Neural cell (in vitro differentiated cells): ENCODE data around the gene ALK. TPM values are rescaled to one million over a fixed set of nuclear protein-coding genes. Genes with fewer than 3 reads are reported as not detected.

Source experiments
- H2AFZ ChIP-seq: fragments of 200-600, 300-800 bp; sonication (generic), shearing (Covaris generic); 2 replicates; pipeline ENCODE4 v1.6.0; 2014; ENCODE audit warnings: low read depth, mild to moderate bottlenecking, antibody characterized with exemption, low read length, moderate library complexity
- H3F3A ChIP-seq: fragments of 200-600 bp; shearing (Covaris generic); 2 replicates; pipeline ENCODE4 v1.6.1; 2016; ENCODE audit warnings: mild to moderate bottlenecking, moderate library complexity, mixed read lengths, antibody characterized with exemption, low read length; ENCODE audit not compliant: insufficient read depth, poor library complexity, severe bottlenecking
- H3K27ac ChIP-seq: fragments of 200-600, 300-800 bp; sonication (generic), shearing (Covaris generic); 2 replicates; pipeline ENCODE4 v1.5.1; 2014; ENCODE audit warnings: mild to moderate bottlenecking, low read length, moderate library complexity
- H3K27me3 ChIP-seq: fragments of 300-800, 200-600 bp; sonication (generic), shearing (Covaris generic); 2 replicates; pipeline ENCODE4 v1.6.0; 2014; ENCODE audit warnings: mild to moderate bottlenecking, low read depth, low read length, moderate library complexity; ENCODE audit not compliant: insufficient read depth
- H3K36me3 ChIP-seq: fragments of 300-800, 200-600 bp; sonication (generic), shearing (Covaris generic); 2 replicates; pipeline ENCODE4 v1.5.1; 2014; ENCODE audit warnings: mild to moderate bottlenecking, antibody characterized with exemption, low read length, moderate library complexity; ENCODE audit not compliant: insufficient read depth
- H3K4me2 ChIP-seq: fragments of 300-800, 200-600 bp; sonication (generic), shearing (Covaris generic); 2 replicates; pipeline ENCODE4 v1.6.0; 2014; ENCODE audit warnings: mild to moderate bottlenecking, low read length
- H3K4me3 ChIP-seq: fragments of 300-800, 200-600 bp; sonication (generic), shearing (Covaris generic); 2 replicates; pipeline ENCODE4 v1.5.1; 2014; ENCODE audit warnings: mild to moderate bottlenecking, low read length, moderate library complexity
- H3K79me2 ChIP-seq: fragments of 200-600 bp; shearing (Covaris generic); replicated peaks from 2 replicates; pipeline ENCODE4 v1.6.0; 2014; ENCODE audit warnings: mild to moderate bottlenecking, low read length, moderate library complexity; ENCODE audit not compliant: insufficient read depth
- H3K9ac ChIP-seq: fragments of 300-800, 200-600 bp; sonication (generic), shearing (Covaris generic); 2 replicates; pipeline ENCODE4 v1.6.1; 2016; ENCODE audit warnings: mild to moderate bottlenecking, low read length, mixed read lengths
- H3K9me2 ChIP-seq: fragments of 200-600 bp; shearing (Covaris generic); 2 replicates; pipeline ENCODE4 v1.6.1; 2016; ENCODE audit warnings: mild to moderate bottlenecking, low read length, mixed read lengths; ENCODE audit not compliant: insufficient read depth
- H3K9me3 ChIP-seq: fragments of 200-600, 300-800 bp; sonication (generic), shearing (Covaris generic); 2 replicates; pipeline ENCODE4 v1.6.1; 2016; ENCODE audit warnings: mild to moderate bottlenecking, mixed run types, low read length, moderate library complexity, mixed read lengths
- H4K20me1 ChIP-seq: fragments of 200-600 bp; shearing (Covaris generic); 2 replicates; pipeline ENCODE4 v1.6.1; 2016; ENCODE audit warnings: mild to moderate bottlenecking, mixed run types; ENCODE audit not compliant: insufficient read depth
- EP300 ChIP-seq: fragments of 450-650 bp; conservative IDR thresholded peaks from 2 replicates; pipeline ENCODE4 v1.6.1; 2014; ENCODE audit warnings: antibody characterized with exemption, mild to moderate bottlenecking, moderate library complexity; ENCODE audit not compliant: poor library complexity, severe bottlenecking
- EZH2 ChIP-seq: fragments of 200-600, 300-800 bp; shearing (Covaris generic), sonication (generic); IDR thresholded peaks from 2 replicates; pipeline ENCODE4 v1.6.1; 2014; ENCODE audit warnings: antibody characterized with exemption, low read length, borderline replicate concordance, mild to moderate bottlenecking; ENCODE audit not compliant: insufficient read depth, poor library complexity, severe bottlenecking
- MXI1 ChIP-seq: fragments of 450-650 bp; conservative IDR thresholded peaks from 2 replicates; pipeline ENCODE4 v1.6.1; 2014; ENCODE audit warnings: antibody characterized with exemption, mild to moderate bottlenecking; ENCODE audit not compliant: poor library complexity, severe bottlenecking
- POLR2AphosphoS5 ChIP-seq: IDR thresholded peaks from 2 replicates; pipeline ENCODE4 v1.6.1; 2012
- RAD21 ChIP-seq: fragments of 450-650 bp; conservative IDR thresholded peaks from 2 replicates; pipeline ENCODE4 v1.6.1; 2014; ENCODE audit warnings: antibody characterized with exemption, mild to moderate bottlenecking, moderate library complexity
- SMC3 ChIP-seq: fragments of 450-650 bp; conservative IDR thresholded peaks from 2 replicates; pipeline ENCODE4 v1.6.1; 2014; ENCODE audit warnings: antibody characterized with exemption, mild to moderate bottlenecking, moderate library complexity; ENCODE audit not compliant: poor library complexity
- TAF1 ChIP-seq: IDR thresholded peaks from 2 replicates; pipeline ENCODE4 v1.6.1; 2012; ENCODE audit warnings: low read depth
- polyA plus RNA-seq: library from polyadenylated mRNA; depleted of rRNA; stranded (reverse); fragments of >200 nt; gene quantifications from 2 replicates; pipeline ENCODE4 v1.2.3, GENCODE V29; 2014
- TF ChIP-seq, protein P1 (sequence below): IDR thresholded peaks from 2 replicates; pipeline ENCODE4 v1.6.1; 2012; ENCODE audit warnings: borderline replicate concordance
- TF ChIP-seq, protein P2 (sequence below): fragments of 450-650 bp; IDR thresholded peaks from 2 replicates; pipeline ENCODE4 v1.5.1; 2014; ENCODE audit warnings: antibody characterized with exemption, mild to moderate bottlenecking, moderate library complexity; ENCODE audit not compliant: poor library complexity, severe bottlenecking

Gene ALK
- polyA plus RNA-seq, 1 donor from 2014 or later: 7.1 TPM

DNA sequence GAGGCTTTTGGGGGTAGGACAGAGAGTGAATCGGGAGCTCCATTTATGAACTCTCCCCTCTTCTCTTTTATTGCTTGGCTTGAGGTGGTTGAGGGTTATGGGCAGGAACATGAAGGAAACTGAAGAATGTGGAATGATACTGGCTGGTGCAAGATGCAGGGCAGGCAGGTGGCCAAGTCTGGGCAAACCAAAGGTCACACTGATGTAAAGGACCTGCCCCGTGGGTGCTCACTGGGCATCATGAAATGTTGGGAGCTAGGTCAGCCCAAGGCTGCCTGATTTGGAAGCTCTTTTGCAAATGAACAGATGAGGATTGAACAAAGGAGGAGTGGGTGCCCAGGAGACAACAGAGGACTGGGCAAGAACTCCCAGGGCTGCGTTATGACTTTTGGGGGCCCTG is 477.2 kb downstream of the ALK start:
- Histone ChIP-seq H3K9me2 (no peaks in the 10 kb centered on the region), H3K4me2 (no peak overlapping the region), H3K27ac (no peak overlapping the region), H4K20me1 (no peaks in the 10 kb centered on the region), H3K4me3 (no peak overlapping the region), H3K9ac (no peak overlapping the region), H3F3A (no peaks in the 10 kb centered on the region), H3K79me2 (no peaks in the 10 kb centered on the region), H3K27me3 (no peaks in the 10 kb centered on the region), H2AFZ (no peak overlapping the region), H3K9me3 (no peaks in the 10 kb centered on the region), H3K36me3 (no peaks in the 10 kb centered on the region)
- TF ChIP-seq RAD21 (no peak), SMC3 (no peak), EZH2 (no peak), MXI1 (no peak), TAF1 (no peak), EP300 (no peak)
- TF ChIP-seq, protein P1, sequence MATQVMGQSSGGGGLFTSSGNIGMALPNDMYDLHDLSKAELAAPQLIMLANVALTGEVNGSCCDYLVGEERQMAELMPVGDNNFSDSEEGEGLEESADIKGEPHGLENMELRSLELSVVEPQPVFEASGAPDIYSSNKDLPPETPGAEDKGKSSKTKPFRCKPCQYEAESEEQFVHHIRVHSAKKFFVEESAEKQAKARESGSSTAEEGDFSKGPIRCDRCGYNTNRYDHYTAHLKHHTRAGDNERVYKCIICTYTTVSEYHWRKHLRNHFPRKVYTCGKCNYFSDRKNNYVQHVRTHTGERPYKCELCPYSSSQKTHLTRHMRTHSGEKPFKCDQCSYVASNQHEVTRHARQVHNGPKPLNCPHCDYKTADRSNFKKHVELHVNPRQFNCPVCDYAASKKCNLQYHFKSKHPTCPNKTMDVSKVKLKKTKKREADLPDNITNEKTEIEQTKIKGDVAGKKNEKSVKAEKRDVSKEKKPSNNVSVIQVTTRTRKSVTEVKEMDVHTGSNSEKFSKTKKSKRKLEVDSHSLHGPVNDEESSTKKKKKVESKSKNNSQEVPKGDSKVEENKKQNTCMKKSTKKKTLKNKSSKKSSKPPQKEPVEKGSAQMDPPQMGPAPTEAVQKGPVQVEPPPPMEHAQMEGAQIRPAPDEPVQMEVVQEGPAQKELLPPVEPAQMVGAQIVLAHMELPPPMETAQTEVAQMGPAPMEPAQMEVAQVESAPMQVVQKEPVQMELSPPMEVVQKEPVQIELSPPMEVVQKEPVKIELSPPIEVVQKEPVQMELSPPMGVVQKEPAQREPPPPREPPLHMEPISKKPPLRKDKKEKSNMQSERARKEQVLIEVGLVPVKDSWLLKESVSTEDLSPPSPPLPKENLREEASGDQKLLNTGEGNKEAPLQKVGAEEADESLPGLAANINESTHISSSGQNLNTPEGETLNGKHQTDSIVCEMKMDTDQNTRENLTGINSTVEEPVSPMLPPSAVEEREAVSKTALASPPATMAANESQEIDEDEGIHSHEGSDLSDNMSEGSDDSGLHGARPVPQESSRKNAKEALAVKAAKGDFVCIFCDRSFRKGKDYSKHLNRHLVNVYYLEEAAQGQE: no peak
- TF ChIP-seq, protein P2, sequence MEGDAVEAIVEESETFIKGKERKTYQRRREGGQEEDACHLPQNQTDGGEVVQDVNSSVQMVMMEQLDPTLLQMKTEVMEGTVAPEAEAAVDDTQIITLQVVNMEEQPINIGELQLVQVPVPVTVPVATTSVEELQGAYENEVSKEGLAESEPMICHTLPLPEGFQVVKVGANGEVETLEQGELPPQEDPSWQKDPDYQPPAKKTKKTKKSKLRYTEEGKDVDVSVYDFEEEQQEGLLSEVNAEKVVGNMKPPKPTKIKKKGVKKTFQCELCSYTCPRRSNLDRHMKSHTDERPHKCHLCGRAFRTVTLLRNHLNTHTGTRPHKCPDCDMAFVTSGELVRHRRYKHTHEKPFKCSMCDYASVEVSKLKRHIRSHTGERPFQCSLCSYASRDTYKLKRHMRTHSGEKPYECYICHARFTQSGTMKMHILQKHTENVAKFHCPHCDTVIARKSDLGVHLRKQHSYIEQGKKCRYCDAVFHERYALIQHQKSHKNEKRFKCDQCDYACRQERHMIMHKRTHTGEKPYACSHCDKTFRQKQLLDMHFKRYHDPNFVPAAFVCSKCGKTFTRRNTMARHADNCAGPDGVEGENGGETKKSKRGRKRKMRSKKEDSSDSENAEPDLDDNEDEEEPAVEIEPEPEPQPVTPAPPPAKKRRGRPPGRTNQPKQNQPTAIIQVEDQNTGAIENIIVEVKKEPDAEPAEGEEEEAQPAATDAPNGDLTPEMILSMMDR: no peak

DNA sequence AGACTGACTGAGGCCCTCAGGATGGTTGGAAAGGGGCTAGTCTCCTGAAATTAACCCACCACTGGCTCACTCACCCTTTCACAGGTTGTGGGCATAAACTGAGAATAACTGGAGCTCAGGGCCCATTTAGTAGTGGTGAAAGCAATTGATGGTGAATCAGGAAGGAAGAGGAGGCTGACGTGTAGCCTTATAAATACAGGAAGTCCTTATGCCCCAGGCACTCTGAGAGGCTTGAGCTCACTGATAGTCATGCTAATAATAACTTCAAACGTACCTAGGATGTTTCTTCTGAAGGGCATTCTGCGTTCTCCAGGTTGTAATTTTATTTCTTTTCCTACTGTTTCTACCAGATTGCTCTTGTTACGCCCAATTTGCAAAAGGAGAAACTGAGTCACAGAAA is 477.8 kb downstream of the ALK start:
- H3F3A ChIP-seq: no peaks in the 10 kb centered on the region
- no peak overlapping the region for H3K4me3 ChIP-seq
- H3K27me3 ChIP-seq: no peaks in the 10 kb centered on the region
- H4K20me1 ChIP-seq: no peaks in the 10 kb centered on the region
- no peaks in the 10 kb centered on the region for H3K36me3 ChIP-seq
- no peak overlapping the region for H2AFZ ChIP-seq
- no peak overlapping the region for H3K27ac ChIP-seq
- no peaks in the 10 kb centered on the region for H3K9me2 ChIP-seq
- no peaks in the 10 kb centered on the region for H3K9me3 ChIP-seq
- no peak overlapping the region for H3K9ac ChIP-seq
- TF ChIP-seq RAD21 (no peak), EZH2 (no peak), TAF1 (no peak), POLR2AphosphoS5 (no peak), EP300 (no peak), SMC3 (no peak), MXI1 (no peak)
- TF ChIP-seq, protein P2: no peak
- TF ChIP-seq, protein P1: no peak
- H3K4me2 ChIP-seq: no peak overlapping the region
- H3K79me2 ChIP-seq: no peaks in the 10 kb centered on the region
